Skin of body (tissue), 2 donors: ENCODE measurements around the gene URB1. TPM values are rescaled to one million over a fixed set of nuclear protein-coding genes. Genes with fewer than 3 reads are reported as not detected.
"Not testable (repeated sequence)": the region's sequence is repeated elsewhere in the genome, so short reads cannot be mapped to it uniquely, and the experiment has no call there.

Source experiments
- DNase-seq: peaks from one replicate; lab custom pipeline; 2025; lab: John Stamatoyannopoulos, UW
- total RNA-seq: library from RNA; depleted of rRNA; stranded (reverse); fragments of >200 nt; gene quantifications from one replicate; pipeline ENCODE4 v1.2.3, GENCODE V29; 2014

URB1 gene
- total RNA-seq, 1 donor from 2014 or later = 17.7 TPM

- DNase-seq = no peak
Measured at GRCh38 chr21:32321480-32321879, 71.3 kb downstream of the URB1 start.

- DNase-seq = no peak
Measured at GRCh38 chr21:32320726-32321125, 72.1 kb downstream of the URB1 start.

- no peak for DNase-seq
Measured at GRCh38 chr21:32320059-32320458, 72.8 kb downstream of the URB1 start.

GRCh38 chr21:32319012-32319411 lies 73.8 kb downstream of the URB1 start:
- no peak for DNase-seq

GRCh38 chr21:32317726-32318125 lies 75.1 kb downstream of the URB1 start:
- DNase-seq = no peak

- DNase-seq = no peak
Measured at GRCh38 chr21:32316361-32317215, 76.2 kb downstream of the URB1 start.

GRCh38 chr21:32315511-32316281 lies 77.1 kb downstream of the URB1 start:
- DNase-seq = no peak

GRCh38 chr21:32314806-32315205 lies 78.0 kb downstream of the URB1 start:
- DNase-seq = no peak

GRCh38 chr21:32312976-32313375 lies 79.8 kb downstream of the URB1 start:
- no peak for DNase-seq

- no peak for DNase-seq
Measured at GRCh38 chr21:32312326-32312725, 80.5 kb downstream of the URB1 start.

- DNase-seq = no peak
Measured at GRCh38 chr21:32311621-32312020, 81.2 kb downstream of the URB1 start.

- DNase-seq = not testable (repeated sequence)
Measured at GRCh38 chr21:32310976-32311375, 81.8 kb downstream of the URB1 start.

- DNase-seq = no peak
Measured at GRCh38 chr21:32309906-32310460, 82.8 kb downstream of the URB1 start.

GRCh38 chr21:32308696-32309095 lies 84.1 kb downstream of the URB1 start:
- no peak for DNase-seq

GRCh38 chr21:32307706-32308105 lies 85.1 kb downstream of the URB1 start:
- no peak for DNase-seq

- DNase-seq = no peak
Measured at GRCh38 chr21:32306021-32306780, 86.6 kb downstream of the URB1 start.

GRCh38 chr21:32304998-32305397 lies 87.8 kb downstream of the URB1 start:
- no peak for DNase-seq

GRCh38 chr21:32303385-32303784 lies 89.4 kb downstream of the URB1 start:
- DNase-seq = no peak

- no peak for DNase-seq
Measured at GRCh38 chr21:32302560-32302959, 90.3 kb downstream of the URB1 start.

GRCh38 chr21:32301596-32301995 lies 91.2 kb downstream of the URB1 start:
- DNase-seq = no peak

GRCh38 chr21:32300117-32300681 lies 92.6 kb downstream of the URB1 start:
- DNase-seq = no peak
